HG02588 (cell line): ENCODE data around the gene KMT2D.

Experiments
- ATAC-seq: cut with Tn5 transposase; IDR thresholded peaks from one replicate; pipeline ENCODE4 v1.9.1; 2021; ENCODE audit warnings: mild to moderate bottlenecking, moderate library complexity; ENCODE audit not compliant: unreplicated experiment

The KMT2D gene

DNA sequence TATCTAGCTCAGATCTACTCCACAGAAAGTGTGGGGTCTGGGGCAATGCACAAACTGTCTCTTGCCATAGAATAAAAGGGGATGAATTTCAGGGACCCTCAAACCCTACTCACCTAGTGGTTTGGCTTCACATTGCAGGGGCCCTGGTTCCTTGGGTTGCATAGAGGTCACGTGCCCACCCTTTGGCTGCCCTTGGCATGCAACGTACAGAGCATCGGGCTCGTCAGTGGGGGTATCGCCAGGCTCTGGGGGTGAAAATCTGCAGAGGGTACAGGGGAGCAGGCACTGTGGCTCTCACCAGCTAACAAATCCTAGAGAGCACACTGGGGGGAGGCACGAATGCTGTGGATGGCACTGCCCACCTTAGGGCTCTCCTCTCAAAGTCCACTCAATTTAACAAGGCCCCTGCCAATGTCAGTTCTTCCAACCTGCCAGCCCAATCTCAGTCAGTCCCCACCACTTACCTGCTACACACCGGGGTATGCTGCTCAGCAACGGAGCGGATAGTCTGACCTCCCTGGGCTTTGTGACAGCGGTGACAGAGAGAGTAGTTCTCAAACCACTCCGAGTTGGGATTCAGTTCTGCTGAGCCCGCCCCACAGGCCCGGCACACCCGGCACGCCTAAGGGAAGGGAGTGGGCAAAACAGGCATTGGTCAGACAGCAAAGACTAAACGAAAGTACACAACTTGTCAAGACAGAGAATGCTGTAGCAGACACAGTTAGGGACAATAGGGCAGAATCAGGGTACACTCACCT, 8.0 kb downstream of the KMT2D start:
- ATAC-seq, result no peak

DNA sequence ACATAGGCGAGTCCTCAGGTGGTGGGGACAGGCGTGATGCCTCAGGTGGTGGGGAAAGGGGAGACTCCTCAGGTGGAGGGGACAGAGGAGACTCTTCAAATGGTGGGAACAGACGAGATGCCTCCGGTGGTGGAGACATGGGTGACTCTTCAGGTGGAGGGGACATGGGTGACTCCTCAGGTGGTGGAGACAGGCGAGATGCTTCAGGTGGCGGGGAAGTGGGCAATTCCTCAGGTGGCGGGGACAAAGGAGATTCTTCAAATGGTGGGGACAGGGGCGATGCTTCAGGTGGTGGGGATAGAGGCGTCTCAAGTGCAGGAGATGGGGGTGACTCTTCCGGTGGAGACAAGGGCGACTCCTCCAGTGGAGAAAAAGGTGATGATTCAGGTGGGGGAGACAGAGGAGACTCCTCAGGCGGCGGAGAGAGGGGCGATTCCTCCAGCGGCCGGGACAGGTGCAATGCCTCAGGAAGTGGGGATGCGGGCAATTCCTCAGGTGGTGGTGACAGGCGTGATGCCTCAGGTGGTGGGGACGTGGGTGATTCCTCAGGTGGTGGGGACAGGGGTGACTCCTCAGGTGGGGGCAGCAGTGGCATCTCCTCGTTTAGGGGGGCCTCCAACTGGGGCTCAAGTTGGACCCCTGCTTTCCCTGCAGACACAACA, 8.7 kb downstream of the KMT2D start:
- ATAC-seq, result no peak

DNA sequence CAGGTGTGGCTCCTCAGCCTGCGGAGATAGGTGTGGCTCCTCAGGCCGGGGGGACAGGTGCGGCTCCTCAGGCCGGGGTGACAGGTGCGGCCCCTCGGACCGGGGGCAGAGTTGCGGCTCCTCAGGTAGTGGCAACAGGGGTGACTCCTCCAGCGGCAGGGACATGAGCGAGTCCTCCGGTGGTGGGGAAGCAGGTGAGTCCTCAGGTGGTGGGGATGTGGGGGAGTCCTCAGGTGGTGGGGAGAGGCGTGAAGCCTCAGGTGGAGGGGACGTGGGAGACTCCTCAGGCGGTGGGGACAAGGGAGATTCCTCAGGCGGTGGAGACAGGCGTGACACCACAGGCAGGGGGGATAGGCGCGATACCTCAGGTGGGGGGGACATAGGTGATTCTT, 9.2 kb downstream of the KMT2D start:
- ATAC-seq, result no peak

DNA sequence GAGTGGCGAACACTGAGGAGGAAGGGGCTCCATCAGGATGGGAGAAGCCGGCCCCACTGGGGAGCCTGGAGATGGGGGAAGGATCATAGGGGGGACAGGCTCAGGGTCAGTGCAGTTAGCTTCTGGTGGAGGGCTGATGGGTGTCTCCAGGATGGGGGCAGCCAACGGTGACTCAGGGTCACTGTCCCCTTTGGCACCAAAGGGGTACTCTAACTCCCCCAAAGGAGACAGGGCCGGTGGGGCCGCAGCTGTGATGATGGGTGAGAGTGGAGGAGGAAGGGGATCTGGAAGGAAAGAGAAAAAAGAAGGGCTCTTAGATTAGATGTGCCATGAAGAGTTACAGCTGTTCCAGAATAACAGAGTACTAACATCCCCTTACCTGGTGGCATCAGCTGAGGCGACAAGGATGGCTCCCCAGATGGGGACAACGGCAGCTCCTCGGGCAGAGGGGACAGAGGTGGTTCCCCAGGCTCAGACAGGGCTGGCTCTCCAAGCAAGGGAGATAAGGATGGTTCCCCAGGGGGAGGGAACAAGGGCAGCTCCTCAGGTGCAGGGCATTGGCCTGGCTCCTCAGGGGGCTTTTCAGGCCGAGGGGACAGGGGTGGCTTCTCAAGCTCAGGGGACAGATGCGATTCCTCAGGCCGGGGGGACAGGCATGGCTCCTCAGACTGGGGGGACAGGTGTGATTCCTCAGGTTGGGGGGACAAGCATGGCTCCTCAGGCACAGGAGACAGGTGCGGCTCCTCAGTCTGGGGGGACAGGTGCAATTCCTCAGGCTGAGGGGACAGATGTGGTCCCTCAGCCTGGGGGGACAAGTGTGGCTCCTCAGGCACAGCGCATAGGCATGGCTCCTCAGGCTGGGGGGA, 9.9 kb downstream of the KMT2D start:
- ATAC-seq, result no peak

DNA sequence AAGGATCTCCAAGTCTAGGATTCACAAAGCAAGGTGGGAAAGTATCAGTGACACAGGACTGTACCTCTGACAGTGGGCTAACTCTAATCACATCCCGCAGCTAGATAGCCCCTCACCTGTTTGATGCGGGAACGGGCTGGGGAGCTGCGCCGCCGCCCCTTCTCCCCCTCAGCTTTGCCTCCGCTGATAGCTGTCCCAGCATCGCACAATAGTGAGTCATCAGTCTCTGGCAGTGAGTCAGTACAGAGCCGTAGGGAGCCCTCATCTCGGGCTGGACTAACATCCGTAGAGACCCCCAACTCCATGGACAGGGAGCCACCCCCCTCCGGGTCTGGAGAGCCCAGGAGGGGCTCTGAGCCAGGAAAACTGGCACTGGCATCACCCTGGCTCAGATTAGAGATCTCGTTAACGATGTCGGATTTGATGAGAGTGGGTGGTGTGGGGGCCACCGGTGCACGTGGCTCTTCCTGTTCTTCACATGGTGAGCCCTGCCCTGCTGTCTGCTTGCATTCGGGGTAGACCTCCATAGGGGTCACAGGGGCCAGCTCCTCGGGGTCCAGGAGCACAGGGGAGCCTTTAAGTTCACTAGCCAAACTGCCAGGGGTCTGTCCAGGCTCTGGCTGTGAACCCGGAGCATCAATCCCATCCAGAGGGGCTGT, 10.9 kb downstream of the KMT2D start:
- no peak for ATAC-seq

DNA sequence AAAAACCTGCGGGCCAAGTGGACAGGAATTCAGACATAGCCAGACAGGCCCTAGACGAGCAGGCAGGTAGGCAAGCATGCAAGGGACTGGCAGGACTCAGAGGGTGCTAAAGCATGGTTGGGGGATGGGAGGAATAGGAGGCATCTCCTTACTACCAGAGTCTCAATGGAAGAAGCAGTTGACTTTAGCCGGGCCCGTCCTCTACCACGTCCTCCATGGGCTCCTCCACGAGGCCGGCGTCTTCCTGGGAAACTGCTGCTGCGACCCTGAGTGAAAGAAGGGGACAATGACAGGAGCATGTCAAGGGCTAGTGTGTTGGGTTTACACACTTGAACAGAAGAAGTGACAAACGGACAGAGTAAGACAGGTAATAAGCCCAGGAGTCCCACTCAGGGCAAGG, 11.6 kb downstream of the KMT2D start:
- ATAC-seq, result no peak

DNA sequence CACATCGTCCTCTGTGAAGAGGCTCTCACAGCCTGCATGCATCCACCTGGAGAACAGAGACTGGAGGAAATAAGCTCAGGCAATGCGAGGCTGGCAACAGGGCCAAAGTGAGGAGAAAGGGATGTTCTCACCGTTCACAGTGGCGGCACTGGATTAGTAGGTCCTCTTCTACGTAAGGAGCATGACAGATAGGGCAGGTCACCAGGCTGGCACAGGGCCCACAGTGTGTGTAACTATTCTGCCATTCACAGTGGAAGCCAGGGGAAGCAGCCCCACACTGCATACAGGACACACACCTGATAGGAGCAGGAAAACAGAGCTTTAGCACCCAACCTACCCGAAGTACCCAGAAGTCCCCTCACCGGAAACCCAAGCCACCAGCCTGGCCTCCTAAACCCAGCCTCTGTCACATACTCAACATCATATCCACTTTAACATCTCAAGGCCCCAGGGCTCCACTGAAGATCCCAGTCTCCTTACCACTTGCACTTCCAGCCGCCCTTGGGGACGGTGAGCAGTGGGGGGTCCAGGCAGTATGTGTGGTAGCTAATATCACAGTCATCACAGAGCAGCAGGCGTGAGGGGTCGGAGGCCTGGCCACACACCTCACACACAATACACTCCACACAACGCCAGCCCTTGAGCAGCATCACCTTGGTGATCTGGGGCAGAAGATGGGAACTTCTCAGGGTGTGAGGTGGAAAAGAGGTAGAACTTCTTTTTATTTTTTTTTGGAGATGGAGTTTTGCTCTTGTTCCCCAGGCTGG, 14.3 kb downstream of the KMT2D start:
- ATAC-seq, result no peak

DNA sequence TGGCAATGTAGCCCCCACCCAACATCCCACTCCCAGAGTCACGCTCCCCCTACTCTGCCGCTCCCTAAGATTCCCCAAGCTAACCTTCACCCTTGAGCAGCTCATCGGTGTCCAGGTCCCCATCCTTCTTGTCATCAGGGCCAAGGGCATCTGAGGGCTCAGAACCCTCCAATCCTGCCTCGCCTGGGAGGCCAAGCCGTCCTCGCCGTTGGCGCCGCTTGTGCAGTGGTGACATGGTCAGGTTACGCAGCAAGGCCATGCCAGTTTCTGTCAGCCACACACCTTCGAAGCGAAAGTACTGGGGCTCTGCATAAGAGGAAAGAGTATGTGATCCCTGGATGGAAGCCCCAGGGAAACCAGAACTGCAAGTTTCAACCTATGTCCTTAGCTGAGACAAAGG, 15.9 kb downstream of the KMT2D start:
- no peak for ATAC-seq

DNA sequence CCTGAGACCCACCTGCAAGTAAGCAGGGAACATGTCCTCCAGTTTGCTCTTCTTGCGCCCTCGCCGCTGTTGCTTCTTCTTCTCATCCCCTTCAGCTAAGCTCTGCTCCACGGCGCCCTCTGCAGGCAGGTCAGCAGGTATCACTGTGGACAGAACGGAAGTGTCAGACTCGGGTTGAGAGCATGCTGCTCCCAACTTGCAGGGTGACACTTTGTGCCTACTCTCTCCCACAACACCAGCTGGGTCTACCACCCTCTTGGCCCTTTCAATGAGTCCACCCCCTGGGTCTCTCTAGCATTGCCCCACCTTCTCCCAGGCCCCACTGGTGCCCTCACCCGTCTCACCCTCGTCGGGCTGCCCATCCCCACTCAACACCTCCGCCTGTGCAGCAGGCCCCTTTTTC, 16.7 kb downstream of the KMT2D start:
- no peak for ATAC-seq

DNA sequence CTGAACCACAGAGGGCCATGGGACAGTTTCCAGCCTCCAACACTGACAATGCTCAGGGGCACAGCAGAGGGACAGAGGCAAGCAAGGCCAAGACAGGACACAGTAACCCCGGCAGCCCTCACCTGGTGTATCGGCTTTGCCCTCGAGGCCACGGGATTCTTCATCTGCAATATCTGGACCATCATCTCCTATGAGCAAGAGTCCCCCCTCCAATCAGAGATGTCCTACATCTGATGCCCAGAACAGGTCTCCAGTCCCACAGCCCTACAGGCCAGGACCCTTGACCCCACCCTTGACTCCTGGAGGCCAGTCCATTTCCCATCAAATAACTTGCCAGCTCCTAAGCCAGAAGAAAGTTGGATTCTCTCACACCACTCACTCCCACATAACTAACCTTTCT, 17.4 kb downstream of the KMT2D start:
- no peak for ATAC-seq

DNA sequence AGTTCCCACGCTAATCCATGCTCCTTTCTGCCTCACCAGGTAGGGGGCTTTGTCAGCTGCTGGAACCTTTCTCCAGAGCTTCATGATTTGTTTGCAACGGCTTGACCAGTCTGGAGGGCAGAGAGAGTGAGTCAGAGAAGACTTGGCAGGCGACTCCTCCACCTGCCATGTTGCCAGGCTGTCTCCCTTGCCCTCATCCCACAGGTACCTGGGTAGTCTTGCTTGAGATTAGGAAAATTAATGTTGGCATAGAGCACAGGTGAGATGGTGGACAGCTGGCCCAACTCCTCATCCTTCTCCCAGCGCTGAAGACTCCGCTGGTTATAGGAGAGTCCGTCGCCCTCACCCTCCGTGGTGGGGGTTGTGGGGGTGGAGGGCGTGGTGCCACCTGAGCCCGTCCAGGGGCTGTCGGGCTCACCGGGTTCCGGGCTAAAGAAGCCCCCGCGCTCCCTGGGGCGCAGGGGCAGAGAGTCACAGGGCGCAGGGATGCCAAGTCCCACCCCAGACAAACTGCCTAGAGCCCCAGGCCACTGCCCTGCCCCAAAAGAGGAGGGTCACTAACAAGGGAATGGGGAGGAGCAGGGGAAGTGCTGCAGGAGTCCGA, 18.6 kb downstream of the KMT2D start:
- ATAC-seq, result no peak

DNA sequence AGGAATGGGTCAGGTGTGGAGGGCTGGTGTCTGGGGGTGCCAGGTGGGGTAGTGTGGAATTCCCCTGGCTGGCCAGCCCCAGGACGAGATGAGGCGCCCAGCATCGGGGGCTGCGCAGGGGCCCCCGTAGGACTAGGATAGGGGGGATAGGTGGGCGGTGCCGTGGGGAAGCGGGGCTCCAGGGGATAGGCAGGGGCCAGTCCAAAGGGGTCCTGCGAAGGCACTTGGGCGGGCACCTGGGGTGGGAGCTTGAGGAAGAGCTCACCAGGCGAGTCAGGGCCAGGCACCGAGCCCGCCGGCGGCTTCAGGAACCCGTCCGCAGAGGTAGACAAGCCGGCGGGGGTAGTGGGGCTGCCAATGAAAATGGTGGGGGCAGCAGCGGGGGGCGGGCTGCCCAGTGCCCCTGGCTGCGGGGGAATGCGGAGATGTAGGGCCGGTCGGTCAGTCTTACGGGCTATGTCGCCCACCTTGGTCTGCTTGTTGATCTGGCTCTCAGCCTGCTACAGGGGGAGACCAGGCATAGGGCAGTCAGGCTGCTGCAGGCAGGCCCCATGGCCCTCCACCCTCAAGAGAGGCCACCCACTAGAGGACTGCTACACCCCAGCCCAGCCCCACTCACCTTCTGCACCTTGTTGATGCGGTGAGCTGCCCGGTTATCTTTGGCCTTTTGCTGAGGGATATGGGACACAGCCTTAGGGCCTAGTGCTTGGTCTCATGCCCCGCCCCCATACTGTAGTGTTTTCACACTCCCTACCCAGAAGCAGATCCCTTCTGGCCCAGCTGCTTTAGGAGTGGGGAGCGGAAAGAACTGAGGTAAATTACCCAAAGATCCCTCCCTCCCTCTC, 19.3 kb downstream of the KMT2D start:
- no peak for ATAC-seq

DNA sequence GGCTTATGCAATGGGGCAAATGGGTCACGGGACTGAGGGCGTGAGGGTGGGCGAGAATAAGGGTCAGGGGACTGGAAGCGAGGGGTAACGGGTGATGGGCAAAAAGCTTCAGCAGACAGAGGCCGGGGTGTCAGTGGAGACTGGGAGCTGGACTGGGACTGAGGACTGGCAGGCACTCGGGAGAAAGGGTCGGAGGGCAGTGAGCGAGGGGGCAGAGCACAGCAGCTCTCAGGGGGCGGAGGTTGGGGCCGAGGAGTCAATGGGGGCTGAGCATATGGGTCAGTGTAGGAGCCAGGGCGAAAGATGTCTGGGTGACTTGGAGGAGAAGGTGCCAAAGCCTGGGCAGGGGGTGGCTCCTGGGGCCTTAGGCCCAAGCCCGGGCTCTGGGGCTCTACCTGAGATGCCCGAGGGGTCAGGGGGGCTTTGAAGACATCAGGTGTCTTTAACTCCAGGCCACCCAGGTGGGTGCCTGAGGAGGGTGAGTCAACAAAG, 20.2 kb downstream of the KMT2D start:
- no peak for ATAC-seq

DNA sequence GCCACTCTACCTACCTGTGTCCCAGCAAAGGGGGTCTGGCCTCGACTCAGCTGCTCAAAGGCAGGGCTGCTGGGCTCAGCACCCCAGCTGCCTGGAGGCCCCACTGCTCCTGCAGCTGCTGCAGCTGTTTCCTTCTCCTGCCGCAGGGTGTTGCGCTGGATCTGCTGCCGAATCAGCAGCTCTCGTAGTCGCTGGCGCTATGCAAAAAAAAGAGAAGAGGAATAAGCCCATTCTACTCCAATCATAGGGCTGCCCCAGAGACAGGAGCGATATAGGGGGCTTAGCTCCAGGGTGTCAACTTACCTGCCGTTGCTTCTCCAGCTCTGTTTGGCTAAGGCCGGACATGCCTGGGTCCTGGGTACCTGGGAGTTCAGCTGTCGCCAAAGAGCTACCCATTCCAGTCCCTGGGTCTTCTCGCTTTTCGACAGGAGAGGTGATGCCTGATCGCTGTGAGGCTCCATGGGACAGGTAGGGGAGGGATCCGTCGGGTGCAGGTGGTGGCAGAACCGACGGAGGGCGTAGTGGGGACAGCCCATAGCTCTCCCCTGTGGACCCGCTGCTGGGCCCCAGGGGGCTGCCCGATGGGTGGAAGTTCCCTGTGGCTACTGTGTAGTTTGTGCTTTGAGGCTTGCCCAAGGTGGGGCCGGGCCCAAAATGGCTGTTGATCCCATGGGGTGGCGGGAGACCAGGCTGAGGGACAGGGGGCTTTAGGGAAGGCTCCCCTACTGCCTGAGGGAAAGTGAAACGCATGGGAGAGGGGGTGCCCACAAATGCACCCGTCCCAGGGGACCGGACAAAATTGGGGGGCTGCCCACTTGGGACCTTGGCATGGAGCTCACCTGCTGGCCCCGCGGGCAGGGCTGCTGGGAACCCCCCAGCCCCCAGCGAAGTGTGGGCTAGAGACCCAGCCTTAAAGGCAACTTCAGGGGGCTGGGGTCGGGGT, 20.9 kb downstream of the KMT2D start:
- ATAC-seq, result no peak

DNA sequence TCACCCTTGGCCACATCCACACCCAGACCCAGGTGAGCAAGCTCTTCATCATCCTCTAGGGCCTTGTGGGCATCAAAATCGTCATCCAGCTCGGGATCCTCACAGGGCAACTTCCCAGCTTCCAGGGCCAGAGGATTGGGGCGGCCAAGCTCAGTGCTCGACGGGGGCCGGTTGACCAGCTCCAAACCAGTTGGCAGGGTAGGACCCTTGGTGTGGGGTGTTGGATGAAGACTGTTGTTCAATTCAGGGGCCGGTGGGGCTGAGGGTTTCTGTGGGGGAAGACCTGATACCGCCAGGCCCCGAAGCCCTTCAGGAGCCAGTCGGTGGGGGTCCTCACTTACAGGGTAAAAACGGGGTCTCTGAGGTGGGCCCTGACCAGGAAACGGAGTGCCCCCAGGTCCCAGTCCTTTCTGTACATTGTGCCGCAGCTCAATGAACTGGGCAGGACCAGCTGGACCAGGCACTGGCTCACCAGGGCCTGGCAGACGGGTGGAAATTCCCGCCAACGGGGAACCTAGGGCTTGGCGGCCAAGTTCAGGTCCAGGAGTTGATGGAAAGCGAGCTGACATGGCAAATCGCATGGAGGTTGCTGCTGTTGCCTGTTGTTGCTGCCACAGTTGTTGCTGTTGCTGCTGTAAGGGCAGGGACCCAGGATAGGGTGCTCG, 22.2 kb downstream of the KMT2D start:
- no peak for ATAC-seq

DNA sequence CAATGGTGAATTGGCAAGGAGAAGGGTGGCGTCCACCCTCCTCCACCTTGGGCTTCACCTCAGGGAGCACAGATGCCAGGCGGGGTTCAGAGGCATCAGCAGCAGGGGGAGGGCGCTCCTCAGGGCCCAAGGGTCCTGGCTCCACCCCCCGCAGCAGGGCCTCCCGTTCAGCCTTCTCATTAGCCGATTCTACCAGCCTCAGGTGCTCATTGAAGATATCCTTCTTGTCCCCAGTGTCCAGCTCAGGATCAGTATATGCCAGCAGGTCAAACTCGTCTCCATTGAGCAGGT, 22.7 kb downstream of the KMT2D start:
- no peak for ATAC-seq

DNA sequence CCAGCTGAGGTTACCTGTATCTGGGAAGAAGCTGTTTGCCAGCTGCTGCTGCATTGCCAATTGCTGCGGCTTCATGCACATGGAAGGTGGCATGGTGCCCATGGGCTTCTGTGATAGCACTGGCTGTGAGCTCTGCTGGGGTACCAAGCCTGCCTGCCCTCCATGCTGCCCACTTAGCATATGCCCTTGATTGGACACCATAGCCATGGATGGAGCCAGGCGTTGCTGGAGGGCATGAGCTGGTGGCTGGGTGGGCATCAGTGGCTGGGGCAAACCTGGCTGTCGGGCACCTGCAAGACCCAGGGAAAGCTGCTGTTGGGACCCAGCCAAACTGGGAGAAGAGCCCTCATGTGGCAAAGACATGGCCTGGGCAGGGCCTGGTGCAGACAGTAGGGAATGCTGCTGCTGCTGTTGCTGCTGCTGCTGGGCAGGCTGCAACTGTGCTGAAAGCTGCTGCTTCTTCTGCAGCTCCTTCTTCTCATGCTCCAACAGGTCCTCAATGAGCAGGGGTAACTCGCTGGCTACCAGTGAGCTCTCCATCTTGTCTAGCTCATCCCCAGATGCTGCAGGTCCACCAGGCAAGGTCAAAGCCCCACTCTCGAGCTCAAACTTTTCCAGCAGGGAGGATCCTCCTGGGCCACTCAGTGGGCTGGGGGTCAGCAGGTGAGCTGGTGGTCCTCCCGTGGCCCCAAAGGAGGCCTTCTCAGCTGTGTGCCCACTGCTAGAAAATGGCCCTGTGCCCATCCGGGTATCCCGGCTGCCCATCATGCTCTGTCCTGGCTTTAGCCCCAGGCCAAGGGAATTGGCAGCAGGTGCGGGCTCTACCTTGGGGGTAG, 23.3 kb downstream of the KMT2D start:
- no peak for ATAC-seq
